Natural killer cell (primary cell): Measurements from ENCODE around the gene MICAL2. TPM values are rescaled to one million over a fixed set of nuclear protein-coding genes. Genes with fewer than 3 reads are reported as not detected.

ENCODE experiments used
- ATAC-seq, 3 donors: fragments of 150-1000 bp in 2 of 3; fragments of 200-7000 bp in 1 of 3; cut with Tn5 transposase; 1 replicate in 1 of 3; 2 replicates in 2 of 3; pipeline ENCODE4 v1.10.0; 2021; ENCODE audit warnings: mild to moderate bottlenecking in 2 of 3, moderate library complexity in 2 of 3
- DNase-seq, 2 donors: peaks; one replicate each; pipeline versions ENCODE4 v3.0.0 to v3.0.0-alpha.2; 2013 to 2021; ENCODE audit warnings: mixed read lengths in 1 of 2
- H3K27ac ChIP-seq: one replicate; pipeline ENCODE4 v1.5.1; 2013; ENCODE audit warnings: mild to moderate bottlenecking, low read length
- H3K27me3 ChIP-seq: one replicate; pipeline ENCODE4 v1.6.1; 2013; ENCODE audit warnings: low read length; ENCODE audit not compliant: control insufficient read depth, insufficient read depth
- H3K36me3 ChIP-seq: one replicate; pipeline ENCODE4 v1.6.1; 2013; ENCODE audit warnings: low read length; ENCODE audit not compliant: control insufficient read depth, insufficient read depth
- H3K4me1 ChIP-seq: one replicate; pipeline ENCODE4 v1.6.1; 2013; ENCODE audit warnings: low read length; ENCODE audit not compliant: control insufficient read depth, insufficient read depth
- H3K4me3 ChIP-seq: one replicate; pipeline ENCODE4 v1.5.1; 2013; ENCODE audit warnings: low read length
- H3K9me3 ChIP-seq: one replicate; pipeline ENCODE4 v1.6.1; 2013; ENCODE audit warnings: low read length; ENCODE audit not compliant: control insufficient read depth, insufficient read depth
- H3K27ac Mint-ChIP-seq, 2 donors: one replicate each; pipeline ENCODE4 v1.8.0; 2022; ENCODE audit warnings: mild to moderate bottlenecking in 2 of 2, mixed read lengths in 2 of 2, moderate library complexity in 1 of 2
- H3K27me3 Mint-ChIP-seq, 2 donors: one replicate each; pipeline ENCODE4 v1.8.0; 2022; ENCODE audit warnings: low read depth in 2 of 2, mixed read lengths in 2 of 2
- H3K36me3 Mint-ChIP-seq: one replicate; pipeline ENCODE4 v1.8.0; 2022; ENCODE audit warnings: mixed read lengths
- H3K4me1 Mint-ChIP-seq, 2 donors: one replicate each; pipeline ENCODE4 v1.8.0; 2022; ENCODE audit warnings: mixed read lengths in 2 of 2
- H3K4me3 Mint-ChIP-seq: one replicate; pipeline ENCODE4 v1.8.0; 2022; ENCODE audit warnings: mild to moderate bottlenecking, moderate library complexity, mixed read lengths
- H3K9me3 Mint-ChIP-seq, 2 donors: one replicate each; pipeline ENCODE4 v1.8.0; 2022; ENCODE audit warnings: mixed read lengths in 2 of 2
- CTCF ChIP-seq: fragments of 200-600 bp; IDR thresholded peaks from one replicate; pipeline ENCODE4 v1.8.0; 2022; ENCODE audit warnings: antibody characterized with exemption
- WGBS: methylation state at CpG from one replicate; pipeline ENCODE4 v1.1.7; 2013; ENCODE audit warnings: missing lambda C conversion rate; ENCODE audit not compliant: insufficient coverage; 5-methylcytosine and 5-hydroxymethylcytosine counted together
- intact Hi-C: fragments of 100-400 bp; cut with micrococcal nuclease; formaldehyde crosslinking; loops from one replicate; pipeline ENCODE4 v1.14.2; 2022
- total RNA-seq, 4 donors: library from RNA; stranded (reverse); fragments of 120-200 nt in 1 of 4; gene quantifications; one replicate each; pipeline versions ENCODE4 v1.2.3 to v1.2.4, GENCODE V29; 2013 to 2022

Gene MICAL2
- total RNA-seq, 3 donors from 2014 or later (not counting 1 experiment from before 2014, with no cell fraction given), result 54.6 to 68.6 (median 57.4) TPM

- intact Hi-C loops, result no loop called here
- H3K27me3 Mint-ChIP-seq, result no peaks in the 10 kb centered on the region
- Histone ChIP-seq H3K9me3 (no peaks in the 10 kb centered on the region), H3K4me1 (no peaks in the 10 kb centered on the region), H3K27ac (no peak overlapping the region), H3K27me3 (no peaks in the 10 kb centered on the region), H3K36me3 (peaks cover 48% of the 10 kb centered on the region), H3K4me3 (no peak overlapping the region)
- H3K27ac Mint-ChIP-seq, result no peak overlapping the region
- no peaks in the 10 kb centered on the region for H3K4me1 Mint-ChIP-seq
- H3K9me3 Mint-ChIP-seq, result no peaks in the 10 kb centered on the region
- WGBS, result 84% methylated on average over 10 of the region's 11 CpGs
- no peak overlapping the region for H3K4me3 Mint-ChIP-seq
- DNase-seq (no peak), ATAC-seq (no peak)
- TF ChIP-seq CTCF, result no peak
- no peaks in the 10 kb centered on the region for H3K36me3 Mint-ChIP-seq
These were observed 152.8 kb downstream of the MICAL2 start for GRCh38 chr11:12263141-12263693.

- Histone ChIP-seq H3K36me3 (peaks cover 41% of the 10 kb centered on the region), H3K27ac (no peak overlapping the region), H3K4me3 (no peak overlapping the region), H3K27me3 (no peaks in the 10 kb centered on the region), H3K4me1 (no peaks in the 10 kb centered on the region), H3K9me3 (no peaks in the 10 kb centered on the region)
- TF ChIP-seq CTCF, result no peak
- WGBS, result 90% methylated on average over 3 of the region's 3 CpGs
- Mint-ChIP-seq H3K27ac (no peak overlapping the region), H3K9me3 (no peaks in the 10 kb centered on the region), H3K36me3 (no peaks in the 10 kb centered on the region), H3K4me1 (no peaks in the 10 kb centered on the region), H3K4me3 (no peak overlapping the region), H3K27me3 (no peaks in the 10 kb centered on the region)
- no peak for ATAC-seq
- DNase-seq, result no peak
- intact Hi-C loops, result no loop called here
These were observed 154.0 kb downstream of the MICAL2 start for GRCh38 chr11:12264361-12264760.

GRCh38 chr11:12266132-12266531, 155.7 kb downstream of the MICAL2 start:
- Histone ChIP-seq H3K27me3 (no peaks in the 10 kb centered on the region), H3K4me1 (no peaks in the 10 kb centered on the region), H3K9me3 (no peaks in the 10 kb centered on the region), H3K4me3 (no peak overlapping the region), H3K27ac (no peak overlapping the region), H3K36me3 (peaks cover 24% of the 10 kb centered on the region)
- H3K27me3 Mint-ChIP-seq, result no peaks in the 10 kb centered on the region
- no peaks in the 10 kb centered on the region for H3K9me3 Mint-ChIP-seq
- no peaks in the 10 kb centered on the region for H3K36me3 Mint-ChIP-seq
- no peaks in the 10 kb centered on the region for H3K4me1 Mint-ChIP-seq
- no peak for DNase-seq
- H3K27ac Mint-ChIP-seq, result no peak overlapping the region
- WGBS, result no CpG with 5 or more reads among the region's 1 CpG
- intact Hi-C loops, result no loop called here
- no peak for ATAC-seq
- H3K4me3 Mint-ChIP-seq, result no peak overlapping the region
- TF ChIP-seq CTCF, result no peak

GRCh38 chr11:12266943-12267342, 156.6 kb downstream of the MICAL2 start:
- H3K27ac ChIP-seq, result no peak overlapping the region
- H3K27me3 Mint-ChIP-seq, result no peaks in the 10 kb centered on the region
- no peaks in the 10 kb centered on the region for H3K9me3 Mint-ChIP-seq

More at GRCh38 chr11:12266943-12267342, 156.6 kb downstream of the MICAL2 start:
- H3K36me3 ChIP-seq, result peaks cover 16% of the 10 kb centered on the region
- no peak overlapping the region for H3K4me3 ChIP-seq
- Mint-ChIP-seq H3K4me1 (no peaks in the 10 kb centered on the region), H3K36me3 (no peaks in the 10 kb centered on the region), H3K27ac (no peak overlapping the region), H3K4me3 (no peak overlapping the region)
- H3K9me3 ChIP-seq, result no peaks in the 10 kb centered on the region
- no peak for TF ChIP-seq CTCF
- ATAC-seq, result no peak
- intact Hi-C loops, result no loop called here
- no peak for DNase-seq
- 93% methylated on average over 10 of the region's 10 CpGs for WGBS
- H3K4me1 ChIP-seq, result no peaks in the 10 kb centered on the region
- H3K27me3 ChIP-seq, result no peaks in the 10 kb centered on the region
